GM21723 (cell line): ENCODE measurements around the gene SLC8A2.
"Not testable (repeated sequence)": the region's sequence is repeated elsewhere in the genome, so short reads cannot be mapped to it uniquely, and the experiment has no call there.

Experiments
- ATAC-seq: cut with Tn5 transposase; IDR thresholded peaks from one replicate; pipeline ENCODE4 v1.9.1; 2021; ENCODE audit warnings: mild to moderate bottlenecking, moderate library complexity; ENCODE audit not compliant: unreplicated experiment

Gene SLC8A2

DNA sequence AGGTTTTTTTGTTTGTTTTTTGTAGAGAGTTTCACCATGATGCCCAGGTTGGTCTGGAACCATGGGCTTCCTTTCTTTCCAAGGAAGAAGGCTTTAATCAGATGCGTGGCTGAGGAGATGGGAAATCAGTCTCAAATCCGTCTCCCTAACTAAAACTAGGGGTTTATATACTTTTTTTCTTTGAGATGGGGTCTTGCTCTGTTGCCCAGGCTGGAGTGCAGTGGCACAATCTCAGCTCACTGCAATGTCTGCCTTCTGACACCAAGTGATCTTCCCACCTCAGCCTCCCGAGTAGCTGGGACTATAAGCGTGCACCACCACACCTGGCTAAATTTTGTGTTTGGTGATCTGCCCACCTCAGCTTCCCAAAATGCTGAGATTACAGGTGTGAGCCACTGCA lies 87.2 kb downstream of the SLC8A2 start:
- not testable (repeated sequence) for ATAC-seq

DNA sequence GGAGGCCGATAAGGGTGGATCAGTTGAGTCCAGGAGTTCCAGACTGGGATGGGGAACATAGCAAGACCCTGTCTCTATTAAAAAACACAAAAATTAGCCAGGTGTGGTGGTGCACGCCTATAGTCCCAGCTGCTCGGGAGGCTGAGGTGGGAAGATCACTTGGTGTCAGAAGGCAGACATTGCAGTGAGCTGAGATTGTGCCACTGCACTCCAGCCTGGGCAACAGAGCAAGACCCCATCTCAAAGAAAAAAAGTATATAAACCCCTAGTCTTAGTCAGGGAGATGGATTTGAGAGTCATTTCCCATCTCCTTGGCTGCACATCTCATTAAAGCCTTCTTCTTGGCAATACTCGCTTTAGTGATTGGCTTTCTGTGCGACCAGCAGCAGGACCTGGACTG lies 87.8 kb downstream of the SLC8A2 start:
- not testable (repeated sequence) for ATAC-seq

DNA sequence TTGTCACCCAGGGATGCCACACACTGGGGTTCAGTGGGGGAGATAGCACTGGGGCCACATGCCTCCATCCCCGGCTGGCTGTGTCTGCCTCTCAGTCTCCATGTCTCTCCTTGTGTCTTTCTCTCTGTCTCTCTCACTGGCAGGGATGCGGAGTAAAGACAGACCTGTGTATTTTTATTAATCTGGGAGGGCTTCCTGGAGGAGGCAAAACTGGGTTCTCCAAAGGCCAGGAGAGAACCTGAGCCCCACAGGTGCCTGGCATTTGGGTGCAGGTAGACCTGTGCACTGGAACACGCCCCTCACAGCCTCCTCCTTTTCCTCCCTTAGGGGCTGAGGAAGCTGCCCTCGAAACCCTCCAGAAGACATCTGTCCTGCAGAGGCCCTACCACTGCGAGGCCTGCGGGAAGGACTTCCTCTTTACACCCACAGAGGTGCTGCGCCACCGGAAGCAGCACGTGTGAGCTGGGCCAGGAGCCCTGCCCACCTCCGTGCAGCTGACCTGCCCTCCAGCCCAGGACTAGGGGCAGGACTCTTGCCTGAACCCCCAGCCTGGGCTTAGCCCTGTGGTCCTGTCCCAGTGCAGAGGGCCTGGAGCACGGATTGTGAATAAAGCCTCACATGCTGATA lies 89.9 kb downstream of the SLC8A2 start:
- no peak for ATAC-seq

DNA sequence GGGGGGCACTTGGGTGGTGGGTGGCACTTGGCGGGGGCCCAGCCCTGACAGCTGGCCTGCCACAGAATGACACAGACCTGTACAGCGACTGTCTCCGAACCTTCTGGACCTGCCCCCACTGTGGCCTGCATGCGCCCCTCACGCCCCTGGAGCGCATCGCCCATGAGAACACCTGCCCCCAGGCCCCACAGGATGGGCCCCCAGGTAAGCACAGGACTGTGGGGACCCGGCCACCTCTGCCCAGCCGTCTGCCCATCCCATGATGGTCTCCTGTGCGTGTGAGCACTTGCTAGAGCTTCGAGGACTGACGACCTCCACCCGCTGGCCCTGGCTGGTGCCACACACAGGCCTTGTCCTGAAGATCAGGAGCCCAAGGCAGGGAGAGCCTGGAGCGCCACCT lies 90.6 kb downstream of the SLC8A2 start:
- no peak for ATAC-seq

DNA sequence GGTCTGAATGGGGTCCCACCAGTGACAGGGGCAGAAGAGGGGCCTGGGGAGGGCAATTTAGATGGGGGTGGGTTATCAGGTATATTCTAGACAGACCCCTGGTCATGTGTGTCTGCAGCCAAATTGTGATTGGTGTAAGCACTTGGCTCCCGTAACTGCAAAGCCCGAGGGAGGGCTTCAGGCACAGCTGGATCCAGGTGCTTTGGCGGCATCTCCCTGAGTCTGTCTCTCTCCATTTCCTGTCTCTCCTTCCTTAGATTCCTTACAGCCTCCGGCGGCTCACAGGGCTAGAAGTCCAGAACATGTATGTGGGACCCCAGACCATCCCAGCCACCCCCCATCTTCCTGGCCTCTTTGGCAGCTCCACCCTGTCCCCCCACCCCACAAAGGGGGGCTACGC lies 91.1 kb downstream of the SLC8A2 start:
- ATAC-seq, result no peak

DNA sequence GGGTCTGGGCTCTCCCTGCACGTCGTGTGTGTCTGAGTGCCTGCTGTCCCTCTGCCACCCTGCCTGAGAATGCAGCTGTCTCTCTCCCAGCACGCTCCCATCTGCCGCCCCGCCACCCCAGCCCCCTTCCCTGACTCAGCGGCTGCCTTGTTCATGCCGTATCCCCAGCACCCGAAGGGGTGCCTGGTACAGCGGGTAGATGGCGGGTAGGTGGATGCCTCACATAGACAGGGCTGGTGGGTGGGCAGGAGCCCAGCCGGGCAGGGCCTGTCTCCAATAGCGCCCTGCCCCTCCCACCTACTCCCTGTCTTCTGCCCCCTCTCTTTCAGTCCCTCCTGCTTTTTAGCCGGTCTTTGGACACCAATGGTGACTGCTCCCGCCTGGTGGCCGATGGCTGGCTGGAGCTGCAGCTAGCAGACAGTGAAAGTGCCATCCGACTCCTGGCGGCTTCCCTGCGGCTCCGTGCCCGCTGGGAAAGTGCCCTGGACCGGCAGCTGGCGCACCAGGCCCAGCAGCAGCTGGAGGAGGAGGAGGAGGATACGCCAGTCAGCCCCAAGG lies 92.2 kb downstream of the SLC8A2 start:
- no peak for ATAC-seq

DNA sequence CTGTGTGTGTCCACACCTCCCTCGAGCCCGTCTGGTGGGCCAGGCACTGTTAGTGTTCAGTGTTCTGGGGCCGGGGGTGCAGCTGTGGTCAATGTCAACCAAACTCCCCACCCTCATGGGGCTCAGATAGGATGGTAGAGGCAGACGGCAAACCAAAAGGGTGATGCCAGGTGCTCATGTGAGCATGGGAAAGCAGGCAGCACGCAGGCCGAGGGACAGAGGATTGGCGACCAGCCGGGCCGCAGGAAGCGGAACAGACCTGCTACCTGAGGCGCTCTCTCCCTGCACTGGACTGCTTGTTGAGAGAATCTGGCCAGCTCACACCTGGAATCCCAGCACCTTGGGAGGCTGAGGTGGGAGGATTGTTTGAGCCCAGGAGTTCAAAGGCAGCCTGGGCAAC lies 93.4 kb downstream of the SLC8A2 start:
- ATAC-seq, result no peak
